Activated T-helper 1 cell treated with anti-CD3 and anti-CD28 coated beads, Interleukin-12 subunit alpha, Interleukin-12 subunit beta, Interleukin-2, Interleukin-4 antibody, amounts not matched to agents 30 ng/mL and 10 ng/mL and 1 ng/mL, durations not matched to agents 14 hours and 24 hours and 36 hours (primary cell): ENCODE results near the gene OPCML. TPM values are rescaled to one million over a fixed set of nuclear protein-coding genes. Genes with fewer than 3 reads are reported as not detected.

Experiments
- DNase-seq: peaks from one replicate; pipeline ENCODE4 v3.0.0; 2021; ENCODE audit warnings: low spot score
- H3K27ac Mint-ChIP-seq: one replicate; pipeline ENCODE4 v1.8.0; 2021; ENCODE audit warnings: mild to moderate bottlenecking, mixed read lengths
- H3K27me3 Mint-ChIP-seq: one replicate; pipeline ENCODE4 v1.8.0; 2022; ENCODE audit warnings: mild to moderate bottlenecking, moderate library complexity, mixed read lengths; ENCODE audit not compliant: insufficient read depth
- H3K36me3 Mint-ChIP-seq: one replicate; pipeline ENCODE4 v1.8.0; 2021; ENCODE audit warnings: low read depth, mixed read lengths
- H3K4me1 Mint-ChIP-seq: one replicate; pipeline ENCODE4 v1.8.0; 2021; ENCODE audit warnings: low read depth, mixed read lengths
- H3K4me3 Mint-ChIP-seq: one replicate; pipeline ENCODE4 v1.8.0; 2021; ENCODE audit warnings: mild to moderate bottlenecking, moderate library complexity, mixed read lengths
- H3K9me3 Mint-ChIP-seq: one replicate; pipeline ENCODE4 v1.8.0; 2021; ENCODE audit warnings: mixed read lengths
- intact Hi-C: fragments of 100-400 bp; cut with micrococcal nuclease; formaldehyde crosslinking; loops from one replicate; pipeline ENCODE4 v1.15.1; 2024
- total RNA-seq: library from RNA; stranded (reverse); gene quantifications from 2 replicates; pipeline ENCODE4 v1.2.3, GENCODE V29; 2022

The OPCML gene
- total RNA-seq, 1 donor from 2014 or later: not detected

GRCh38 chr11:133238027-133238426, 294.3 kb downstream of the OPCML start:
- H3K9me3 Mint-ChIP-seq: peaks cover 4% of the 10 kb centered on the region
- no peak for DNase-seq
- H3K4me1 Mint-ChIP-seq: no peaks in the 10 kb centered on the region
- intact Hi-C loops: no loop called here
- no peak overlapping the region for H3K27ac Mint-ChIP-seq
- H3K36me3 Mint-ChIP-seq: no peaks in the 10 kb centered on the region
- no peak overlapping the region for H3K4me3 Mint-ChIP-seq
- H3K27me3 Mint-ChIP-seq: peaks cover 4% of the 10 kb centered on the region

- intact Hi-C loops: no loop called here
- Mint-ChIP-seq H3K36me3 (no peaks in the 10 kb centered on the region), H3K4me3 (no peak overlapping the region), H3K9me3 (peaks cover 4% of the 10 kb centered on the region), H3K27ac (no peak overlapping the region), H3K27me3 (peaks cover 2% of the 10 kb centered on the region), H3K4me1 (no peaks in the 10 kb centered on the region)
- DNase-seq: no peak
These were observed 296.9 kb downstream of the OPCML start for GRCh38 chr11:133235381-133235780.

GRCh38 chr11:133234883-133235282, 297.4 kb downstream of the OPCML start:
- peaks cover 4% of the 10 kb centered on the region for H3K9me3 Mint-ChIP-seq
- H3K36me3 Mint-ChIP-seq: no peaks in the 10 kb centered on the region
- H3K4me3 Mint-ChIP-seq: no peak overlapping the region
- peaks cover 2% of the 10 kb centered on the region for H3K27me3 Mint-ChIP-seq
- H3K27ac Mint-ChIP-seq: no peak overlapping the region
- no peak for DNase-seq
- intact Hi-C loops: no loop called here
- H3K4me1 Mint-ChIP-seq: no peaks in the 10 kb centered on the region

- H3K27ac Mint-ChIP-seq: no peak overlapping the region
- H3K4me1 Mint-ChIP-seq: no peaks in the 10 kb centered on the region
- intact Hi-C loops: no loop called here
- DNase-seq: no peak
- H3K27me3 Mint-ChIP-seq: peaks cover 2% of the 10 kb centered on the region
- no peak overlapping the region for H3K4me3 Mint-ChIP-seq
- peaks cover 4% of the 10 kb centered on the region for H3K9me3 Mint-ChIP-seq
- no peaks in the 10 kb centered on the region for H3K36me3 Mint-ChIP-seq
These were observed 299.6 kb downstream of the OPCML start for GRCh38 chr11:133232665-133233064.

GRCh38 chr11:133230431-133230830, 301.9 kb downstream of the OPCML start:
- Mint-ChIP-seq H3K4me1 (no peaks in the 10 kb centered on the region), H3K27ac (no peak overlapping the region), H3K27me3 (peaks cover 2% of the 10 kb centered on the region), H3K4me3 (no peak overlapping the region), H3K9me3 (peaks cover 4% of the 10 kb centered on the region), H3K36me3 (no peaks in the 10 kb centered on the region)
- intact Hi-C loops: no loop called here
- no peak for DNase-seq

- peaks cover 1% of the 10 kb centered on the region for H3K27me3 Mint-ChIP-seq
- H3K4me1 Mint-ChIP-seq: no peaks in the 10 kb centered on the region
- no peak overlapping the region for H3K4me3 Mint-ChIP-seq
- peaks cover 2% of the 10 kb centered on the region for H3K9me3 Mint-ChIP-seq
- no peaks in the 10 kb centered on the region for H3K36me3 Mint-ChIP-seq
- intact Hi-C loops: no loop called here
- no peak for DNase-seq
- H3K27ac Mint-ChIP-seq: no peak overlapping the region
These were observed 303.6 kb downstream of the OPCML start for GRCh38 chr11:133228471-133229329.

- no peaks in the 10 kb centered on the region for H3K4me1 Mint-ChIP-seq
- no peak overlapping the region for H3K27ac Mint-ChIP-seq
- H3K36me3 Mint-ChIP-seq: no peaks in the 10 kb centered on the region
- intact Hi-C loops: no loop called here
- H3K4me3 Mint-ChIP-seq: no peak overlapping the region
- H3K27me3 Mint-ChIP-seq: no peaks in the 10 kb centered on the region
- DNase-seq: no peak
- H3K9me3 Mint-ChIP-seq: no peaks in the 10 kb centered on the region
These were observed 304.6 kb downstream of the OPCML start for GRCh38 chr11:133227632-133228111.

- Mint-ChIP-seq H3K4me1 (no peaks in the 10 kb centered on the region), H3K9me3 (no peaks in the 10 kb centered on the region), H3K4me3 (no peak overlapping the region), H3K27ac (no peak overlapping the region), H3K27me3 (no peaks in the 10 kb centered on the region), H3K36me3 (no peaks in the 10 kb centered on the region)
- intact Hi-C loops: no loop called here
- no peak for DNase-seq
These were observed 308.0 kb downstream of the OPCML start for GRCh38 chr11:133224271-133224670.

- intact Hi-C loops: no loop called here
- no peak for DNase-seq
- Mint-ChIP-seq H3K9me3 (no peaks in the 10 kb centered on the region), H3K27me3 (no peaks in the 10 kb centered on the region), H3K4me1 (no peaks in the 10 kb centered on the region), H3K4me3 (no peak overlapping the region), H3K36me3 (no peaks in the 10 kb centered on the region), H3K27ac (no peak overlapping the region)
These were observed 309.6 kb downstream of the OPCML start for GRCh38 chr11:133222425-133223330.

GRCh38 chr11:133219543-133219942, 312.8 kb downstream of the OPCML start:
- H3K36me3 Mint-ChIP-seq: no peaks in the 10 kb centered on the region
- no peaks in the 10 kb centered on the region for H3K27me3 Mint-ChIP-seq
- no peak overlapping the region for H3K27ac Mint-ChIP-seq
- H3K9me3 Mint-ChIP-seq: no peaks in the 10 kb centered on the region
- DNase-seq: no peak
- no peaks in the 10 kb centered on the region for H3K4me1 Mint-ChIP-seq
- intact Hi-C loops: loop anchor here (5.0 kb wide), 1 partner anchor 48 kb away; no protein-coding TSS in a partner anchor
- H3K4me3 Mint-ChIP-seq: no peak overlapping the region

- Mint-ChIP-seq H3K9me3 (no peaks in the 10 kb centered on the region), H3K27me3 (no peaks in the 10 kb centered on the region), H3K4me3 (no peak overlapping the region), H3K36me3 (no peaks in the 10 kb centered on the region), H3K27ac (no peak overlapping the region), H3K4me1 (no peaks in the 10 kb centered on the region)
- DNase-seq: no peak
- intact Hi-C loops: loop anchor here (5.0 kb wide), 1 partner anchor 50 kb away; no protein-coding TSS in a partner anchor
These were observed 315.5 kb downstream of the OPCML start for GRCh38 chr11:133216813-133217212.

- Mint-ChIP-seq H3K4me3 (no peak overlapping the region), H3K36me3 (no peaks in the 10 kb centered on the region), H3K4me1 (no peaks in the 10 kb centered on the region), H3K27me3 (no peaks in the 10 kb centered on the region), H3K9me3 (no peaks in the 10 kb centered on the region), H3K27ac (no peak overlapping the region)
- DNase-seq: no peak
- intact Hi-C loops: loop anchor here (5.0 kb wide), 1 partner anchor 52 kb away; no protein-coding TSS in a partner anchor
These were observed 316.6 kb downstream of the OPCML start for GRCh38 chr11:133215596-133216230.
